UCSD-AML1 (cell line): Measurements from ENCODE around the gene KDM3A.

Experiments used
- DNase-seq: peaks from one replicate; lab custom pipeline; 2025; ENCODE audit not compliant: unreplicated experiment; lab: John Stamatoyannopoulos, UW

Gene KDM3A

GRCh38 chr2:86440631-86441391 is at the start of gene KDM3A:
Gene KDM3A (plus strand): TSS chr2:86441371. CDS start chr2:86442048, 677 bp downstream.
- peak; percentile 99 for DNase-seq

GRCh38 chr2:86392873-86393518 is 48.2 kb upstream of the KDM3A start:
- DNase-seq, result no peak

- DNase-seq, result no peak
Observed at GRCh38 chr2:86393521-86394491, 47.4 kb upstream of the KDM3A start.

GRCh38 chr2:86396291-86396785 is 44.8 kb upstream of the KDM3A start:
- peak; percentile 54 for DNase-seq

- DNase-seq, result no peak
Observed at GRCh38 chr2:86397986-86398385, 43.2 kb upstream of the KDM3A start.

GRCh38 chr2:86398500-86399474 is 42.4 kb upstream of the KDM3A start:
- no peak for DNase-seq

- no peak for DNase-seq
Observed at GRCh38 chr2:86400321-86400720, 40.9 kb upstream of the KDM3A start.

- no peak for DNase-seq
Observed at GRCh38 chr2:86410581-86410980, 30.6 kb upstream of the KDM3A start.

GRCh38 chr2:86411396-86411795 is 29.8 kb upstream of the KDM3A start:
- peak; percentile 65 for DNase-seq

GRCh38 chr2:86412007-86412406 is 29.2 kb upstream of the KDM3A start:
- no peak for DNase-seq

- DNase-seq, result no peak
Observed at GRCh38 chr2:86413296-86414094, 27.7 kb upstream of the KDM3A start.

- DNase-seq, result no peak
Observed at GRCh38 chr2:86414996-86415395, 26.2 kb upstream of the KDM3A start.

GRCh38 chr2:86416146-86416545 is 25.0 kb upstream of the KDM3A start:
- peak; percentile 41 for DNase-seq

- DNase-seq, result no peak
Observed at GRCh38 chr2:86417961-86418360, 23.2 kb upstream of the KDM3A start.

- DNase-seq, result no peak
Observed at GRCh38 chr2:86420913-86421312, 20.3 kb upstream of the KDM3A start.

GRCh38 chr2:86426271-86426670 is 14.9 kb upstream of the KDM3A start:
- DNase-seq, result no peak

GRCh38 chr2:86429335-86429734 is 11.8 kb upstream of the KDM3A start:
- no peak for DNase-seq

GRCh38 chr2:86430368-86430767 is 10.8 kb upstream of the KDM3A start:
- DNase-seq, result no peak

GRCh38 chr2:86433137-86433536 is 8.0 kb upstream of the KDM3A start:
- DNase-seq, result no peak
